ENCODE results near the gene CCDC60.

CCDC60 gene

DNA sequence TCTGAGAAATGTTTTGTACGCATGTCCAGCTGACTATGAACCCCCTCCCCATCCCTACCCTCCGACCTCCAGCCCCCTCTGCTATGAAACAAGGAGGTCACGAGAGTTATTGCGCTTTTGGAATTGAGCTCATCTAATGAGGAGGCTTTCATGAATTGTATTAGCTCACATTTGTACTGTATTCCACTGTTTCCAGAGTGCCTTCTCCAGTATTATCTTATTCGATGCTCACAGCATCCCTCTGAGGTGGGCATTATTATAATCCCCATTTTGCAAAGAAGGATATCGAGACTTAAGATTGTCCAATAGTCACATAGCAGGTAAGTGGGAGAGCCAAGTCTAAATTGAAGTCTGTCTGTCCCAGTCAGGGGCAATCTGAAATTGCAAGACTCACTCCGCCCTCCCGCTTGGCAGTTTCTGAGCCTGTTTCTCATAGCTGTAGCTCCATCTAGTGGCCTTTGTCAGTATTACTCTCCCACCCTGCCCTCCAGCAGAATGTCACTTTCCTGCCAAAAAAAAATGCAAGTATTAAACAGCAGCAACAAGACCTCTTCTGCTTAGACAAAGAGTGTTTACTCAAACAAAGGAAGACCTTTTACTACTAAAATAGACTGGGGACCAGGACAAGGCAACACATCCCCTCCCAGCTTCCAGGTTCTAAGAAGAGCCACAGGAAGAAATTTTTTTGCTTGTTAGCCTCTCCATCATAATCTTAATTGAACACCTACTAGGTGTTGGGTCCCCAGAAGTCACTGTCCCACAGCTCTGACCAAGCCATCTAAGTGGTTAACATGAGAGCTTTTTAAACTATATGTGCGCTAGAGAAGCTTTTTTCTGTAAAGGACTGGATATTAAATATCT lies 210.5 kb downstream of the CCDC60 start:
- DNase-seq = peak; percentile 61

DNA sequence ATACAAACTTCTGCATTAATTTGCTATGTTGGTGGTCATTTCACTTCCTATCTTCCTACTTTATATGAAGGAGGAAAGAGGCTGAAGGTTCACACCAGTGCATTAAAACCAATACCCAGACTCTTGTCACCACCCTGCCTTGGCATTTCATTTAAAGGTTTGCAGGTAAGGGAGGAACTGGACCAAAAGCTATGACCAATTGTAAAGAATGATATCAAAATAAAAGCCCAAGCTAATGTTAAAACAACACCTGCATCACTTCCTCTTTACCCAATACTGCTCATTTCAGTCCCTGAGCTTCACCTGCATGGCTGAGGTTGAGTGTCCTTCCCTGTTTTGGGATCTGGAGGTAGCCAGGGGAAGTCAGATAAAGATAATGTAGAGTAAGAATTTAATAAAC lies 211.8 kb downstream of the CCDC60 start:
- no peak for DNase-seq

DNA sequence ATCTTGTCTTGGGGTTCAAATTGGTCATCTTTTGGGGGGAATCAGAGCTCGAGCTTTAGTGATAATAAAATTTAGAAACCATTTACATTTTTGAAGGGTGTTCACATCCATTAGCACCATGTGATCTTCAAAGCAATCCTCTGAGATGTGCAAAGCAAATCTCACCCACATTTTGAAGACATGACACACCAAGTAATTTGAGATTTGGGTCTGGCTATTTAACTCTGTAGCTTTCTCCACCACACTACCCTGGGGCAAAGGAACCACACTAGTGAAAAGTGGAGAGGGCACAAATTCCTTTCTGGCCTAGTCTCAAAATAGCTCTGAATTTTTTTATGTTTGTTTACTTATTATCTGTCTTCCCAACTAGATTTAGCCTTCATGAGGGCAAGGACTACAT lies 212.5 kb downstream of the CCDC60 start:
- DNase-seq = no peak

GRCh38 chr12:119556854-119557253 lies 222.3 kb downstream of the CCDC60 start:
- DNase-seq = no peak

GRCh38 chr12:119565404-119565803 lies 230.9 kb downstream of the CCDC60 start:
- no peak for DNase-seq

- no peak for DNase-seq
These were observed 236.2 kb downstream of the CCDC60 start for GRCh38 chr12:119570771-119571170.

DNA sequence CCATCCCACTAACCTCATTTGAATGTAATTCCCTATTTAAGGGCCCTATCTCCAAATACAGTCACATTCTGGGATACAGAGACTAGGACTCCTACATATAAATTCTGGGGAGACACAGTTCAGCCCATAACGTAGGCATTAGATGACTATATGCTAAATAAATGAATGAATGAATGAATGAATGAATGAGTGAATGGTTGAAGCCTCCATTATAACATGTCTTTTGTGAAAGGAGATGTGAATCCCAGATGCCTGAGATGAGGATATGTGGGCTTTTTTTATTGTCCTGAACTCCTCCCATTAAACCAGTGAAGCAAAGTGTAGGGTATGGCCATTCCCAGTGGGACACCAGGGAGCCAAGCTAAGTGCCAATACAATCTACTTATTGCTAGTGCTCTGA lies 238.6 kb downstream of the CCDC60 start:
- DNase-seq = no peak

DNA sequence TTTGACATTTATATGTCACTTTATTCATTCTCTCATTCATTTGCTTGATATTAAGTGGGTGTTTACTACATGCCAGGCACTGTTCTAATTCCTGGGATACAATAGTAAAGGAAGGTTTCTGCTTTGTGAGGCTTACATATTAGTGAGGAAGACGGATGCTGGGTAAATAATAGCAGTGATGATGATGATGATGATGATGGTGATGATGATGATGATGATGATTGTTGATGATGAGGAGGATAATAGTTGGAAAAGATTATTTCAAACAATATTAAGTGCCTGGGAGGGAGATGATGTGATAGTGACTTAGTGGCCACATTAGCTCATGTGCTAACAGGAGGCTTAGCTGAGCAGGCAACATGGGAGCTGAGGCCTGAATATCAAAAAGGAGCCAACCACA lies 239.7 kb downstream of the CCDC60 start:
- no peak for DNase-seq

- no peak for DNase-seq
These were observed 241.7 kb downstream of the CCDC60 start for GRCh38 chr12:119576118-119576810.

DNA sequence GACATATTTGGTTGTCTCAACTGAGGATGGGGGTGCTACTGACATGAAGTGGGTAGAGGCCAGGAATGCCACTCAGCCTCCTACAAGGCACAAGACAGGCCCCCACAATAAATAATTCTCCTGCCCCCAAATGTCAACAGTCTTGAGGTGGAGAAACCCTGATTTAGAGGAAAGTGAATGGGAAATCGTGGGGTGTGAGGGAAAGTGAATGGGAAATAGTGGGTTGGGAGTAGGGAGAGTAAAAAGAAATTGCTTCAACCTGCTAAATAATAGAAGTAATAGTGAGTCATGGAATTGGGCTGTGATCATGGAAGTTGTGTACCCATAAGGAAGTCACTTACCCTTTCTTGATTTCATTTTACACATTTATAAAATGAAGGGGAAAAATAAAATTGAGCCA lies 242.4 kb downstream of the CCDC60 start:
- no peak for DNase-seq

- DNase-seq = peak; percentile 8
These were observed 243.6 kb downstream of the CCDC60 start for GRCh38 chr12:119578112-119578511.

DNA sequence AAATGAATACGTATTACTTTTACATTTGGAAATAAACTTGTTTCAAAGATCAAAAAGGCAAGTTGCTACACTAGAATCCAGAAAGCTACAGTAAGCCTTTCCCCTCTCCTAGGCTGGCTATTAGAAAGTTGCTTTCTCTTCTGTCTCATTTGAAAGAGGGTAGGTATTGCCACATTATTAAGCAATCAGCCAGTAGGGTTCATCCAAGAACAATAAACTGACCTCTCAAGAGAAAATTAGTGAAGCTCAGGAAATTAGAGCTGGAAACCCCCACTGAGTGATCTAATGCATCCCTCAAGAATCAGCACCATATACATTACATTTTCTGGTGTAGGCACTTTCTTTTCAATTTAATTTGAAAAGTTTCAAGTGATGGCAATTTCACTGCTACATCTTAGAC lies 254.6 kb downstream of the CCDC60 start:
- no peak for DNase-seq

DNA sequence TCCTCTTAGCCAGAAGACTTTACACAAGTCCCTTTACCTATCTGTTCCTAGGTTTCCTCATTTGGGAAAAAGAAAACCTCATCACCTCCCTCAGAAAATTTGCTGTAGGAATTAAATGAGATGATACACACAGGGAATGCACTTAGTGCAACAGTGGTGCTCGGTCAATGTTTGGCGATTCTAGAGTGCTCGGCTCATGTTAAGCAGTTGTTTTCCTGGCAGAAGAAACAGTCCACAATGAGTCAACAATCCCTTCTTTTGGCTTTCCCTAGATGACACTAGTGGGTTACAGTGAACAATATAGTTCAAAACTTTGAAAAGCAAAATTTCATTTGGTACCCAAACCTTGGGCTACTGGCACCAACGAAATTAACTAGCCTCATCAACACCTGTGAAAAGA lies 255.1 kb downstream of the CCDC60 start:
- DNase-seq = no peak

All from stimulated activated CD4-positive, alpha-beta T cell treated with anti-CD3 and anti-CD28 coated beads, Interleukin-4, amount 100 ng/mL, for 24 hours (primary cell).